Measurements from ENCODE around the gene HBG2.
"Not testable (repeated sequence)": the region's sequence is repeated elsewhere in the genome, so short reads cannot be mapped to it uniquely, and the experiment has no call there.

The HBG2 gene

GRCh38 chr11:5254646-5255413 lies at the start of gene HBG2:
Gene HBG2 (minus strand): TSS chr11:5254781. CDS start chr11:5254728, 53 bp downstream.
- not testable (repeated sequence) for DNase-seq

DNA sequence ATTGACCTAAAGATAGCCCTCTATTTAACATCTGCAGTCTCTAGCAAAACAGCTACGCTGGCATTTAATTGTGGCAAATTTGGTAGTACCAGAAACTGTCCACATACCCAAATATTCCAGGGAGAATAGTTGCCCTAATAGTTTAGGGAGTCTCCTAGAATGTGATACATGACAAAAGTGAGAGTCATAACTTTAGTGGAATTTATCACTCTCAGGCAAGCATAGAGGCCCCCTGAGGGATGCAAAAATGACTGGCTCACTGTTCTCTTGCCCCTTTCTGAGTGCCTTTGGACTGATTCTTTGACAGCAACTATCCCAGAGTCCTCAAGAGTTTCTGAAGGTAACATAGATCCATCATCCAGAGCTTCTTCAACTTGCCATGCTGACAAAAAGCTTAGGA lies 49.5 kb upstream of the HBG2 start:
- DNase-seq, result no peak

DNA sequence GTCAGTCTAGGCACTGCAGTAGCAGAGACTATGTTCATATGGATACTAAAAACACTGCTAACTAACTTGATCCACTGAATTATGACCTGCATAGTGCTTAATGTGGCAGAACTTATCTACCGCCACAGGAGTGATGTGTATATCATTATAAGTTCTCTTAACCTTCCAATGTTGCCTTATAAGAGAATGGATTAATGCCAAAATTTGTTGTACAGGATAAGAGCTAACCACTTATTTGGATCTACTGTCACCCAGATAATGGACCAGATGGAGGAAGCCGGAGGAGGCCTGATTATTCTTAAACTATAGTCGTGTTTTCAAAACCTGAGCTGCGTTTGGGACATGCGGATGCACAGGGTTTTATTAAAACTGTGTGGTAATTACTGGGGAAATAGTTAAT lies 49.0 kb upstream of the HBG2 start:
- no peak for DNase-seq

DNA sequence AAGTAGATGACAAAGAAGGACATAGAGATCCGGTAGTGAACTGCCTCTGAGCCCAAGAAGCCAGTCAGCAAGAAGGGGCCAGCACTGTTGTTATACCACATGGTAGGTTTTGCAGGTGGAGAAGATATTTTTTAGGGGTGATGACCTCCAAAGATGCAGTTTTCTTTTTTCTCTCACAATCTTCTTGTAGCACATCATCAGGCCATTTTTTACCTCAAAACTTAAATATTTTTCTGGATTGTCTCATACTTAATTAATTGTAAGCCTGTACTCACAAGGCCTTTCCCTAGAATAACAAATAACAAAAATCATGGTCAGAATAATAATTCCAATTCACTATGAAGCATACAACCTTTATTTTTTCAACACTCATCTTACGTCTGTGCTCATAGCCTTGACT lies 47.3 kb upstream of the HBG2 start, which contains the start of gene OR51B4:
Gene OR51B4 (minus strand): TSS at position 101 of the 400 bp plus-strand sequence. CDS start 0 bp downstream, at position 101.
- DNase-seq, result no peak

- no peak for DNase-seq
Measured at GRCh38 chr11:5300251-5300650, 45.7 kb upstream of the HBG2 start.

- DNase-seq, result no peak
Measured at GRCh38 chr11:5298451-5298850, 43.9 kb upstream of the HBG2 start.

- no peak for DNase-seq
Measured at GRCh38 chr11:5297721-5298323, 43.2 kb upstream of the HBG2 start.

DNA sequence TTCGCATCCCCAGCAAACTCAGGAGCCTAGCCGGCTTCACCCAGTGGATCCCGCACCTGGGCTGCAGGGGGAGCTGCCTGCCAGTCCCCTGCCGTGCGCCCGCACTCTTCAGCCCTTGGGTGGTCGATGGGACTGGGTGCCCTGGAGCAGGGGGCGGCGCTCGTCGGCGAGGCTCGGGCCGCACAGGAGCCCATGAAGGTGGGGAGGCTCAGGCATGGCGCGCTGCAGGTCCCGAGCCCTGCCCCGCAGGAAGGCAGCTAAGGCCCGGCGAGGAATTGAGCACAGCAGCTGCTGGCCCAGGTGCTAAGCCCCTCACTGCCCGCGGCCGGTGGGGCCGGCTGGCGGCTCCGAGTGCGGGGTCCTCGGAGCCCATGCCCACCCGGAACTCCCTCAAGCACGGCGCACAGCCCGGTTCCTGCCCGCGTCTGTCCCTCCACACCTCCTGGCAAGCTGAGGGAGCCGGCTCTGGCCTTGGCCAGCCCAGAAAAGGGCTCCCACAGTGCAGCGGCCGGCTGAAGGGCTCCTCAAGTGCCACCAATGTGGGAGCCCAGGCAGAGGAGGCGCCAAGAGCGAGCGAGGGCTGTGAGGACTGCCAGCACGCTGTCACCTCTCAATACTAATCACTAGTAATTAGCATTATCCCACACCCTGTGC lies 39.9 kb upstream of the HBG2 start:
- DNase-seq, result not testable (repeated sequence)

DNA sequence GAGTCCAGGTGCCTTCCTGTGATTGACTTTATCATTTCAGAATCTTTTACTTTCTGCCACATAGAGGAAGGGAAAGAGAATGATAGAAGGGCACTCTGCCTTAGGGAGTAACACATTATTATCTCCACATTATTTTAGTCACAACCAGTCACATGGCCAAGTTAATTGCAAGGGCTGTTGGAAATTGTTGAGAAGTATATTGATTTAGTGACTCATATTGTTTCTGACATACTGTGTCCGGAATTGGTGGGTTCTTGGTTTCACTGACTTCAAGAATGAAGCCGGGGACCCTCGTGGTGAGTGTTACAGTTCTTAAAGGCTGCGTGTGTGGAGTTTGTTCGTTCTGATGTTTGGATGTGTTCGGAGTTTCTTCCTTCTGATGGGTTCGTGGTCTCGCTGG lies 38.4 kb upstream of the HBG2 start:
- DNase-seq, result no peak

- DNase-seq, result peak; percentile 1
Measured at GRCh38 chr11:5291207-5291838, 36.7 kb upstream of the HBG2 start.

GRCh38 chr11:5290106-5290505 lies 35.5 kb upstream of the HBG2 start:
- no peak for DNase-seq

DNA sequence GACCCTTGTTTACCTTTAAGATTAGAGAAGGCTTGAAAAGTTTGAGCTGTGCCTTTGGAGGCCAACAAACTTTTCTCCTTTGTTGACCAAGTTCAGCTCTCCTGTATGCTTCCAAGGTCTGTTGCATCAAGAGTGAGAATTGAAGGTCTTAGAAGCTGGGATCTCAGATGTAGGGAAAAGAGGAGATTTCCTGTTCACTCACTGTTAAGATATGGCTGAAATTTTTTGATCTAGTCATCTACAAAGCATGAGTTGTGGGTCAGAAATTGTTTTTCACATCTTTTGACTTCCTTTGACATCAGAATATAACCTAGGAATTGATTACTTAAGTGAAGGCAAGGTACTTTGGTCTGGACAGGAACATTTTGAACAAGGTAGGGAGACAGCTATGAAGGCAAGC lies 35.1 kb upstream of the HBG2 start:
- DNase-seq, result no peak

DNA sequence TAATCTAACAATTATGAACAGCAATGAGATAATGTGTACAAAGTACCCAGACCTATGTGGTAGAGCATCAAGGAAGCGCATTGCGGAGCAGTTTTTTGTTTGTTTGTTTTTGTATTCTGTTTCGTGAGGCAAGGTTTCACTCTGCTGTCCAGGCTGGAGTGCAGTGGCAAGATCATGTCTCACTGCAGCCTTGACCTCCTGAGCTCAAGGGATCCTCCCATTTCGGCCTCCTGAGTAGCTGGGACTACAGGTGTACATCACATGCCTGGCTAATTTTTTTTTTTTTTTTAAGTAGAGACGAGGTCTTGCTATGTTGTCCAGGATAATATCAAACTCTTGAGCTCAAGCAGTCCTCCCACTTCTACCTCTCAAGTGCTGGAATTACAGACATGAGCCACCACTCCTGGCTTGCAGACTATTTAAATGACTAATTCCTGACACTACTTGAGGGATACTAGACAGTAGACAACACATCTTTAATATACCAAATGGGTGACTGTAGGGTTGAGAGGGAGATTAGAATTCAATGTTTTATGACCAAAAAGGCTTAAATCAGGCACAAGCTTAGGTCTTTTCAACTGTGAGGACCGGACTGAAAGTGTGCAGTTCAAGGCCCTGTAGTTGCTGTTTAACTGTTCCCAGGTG lies 34.4 kb upstream of the HBG2 start:
- no peak for DNase-seq

DNA sequence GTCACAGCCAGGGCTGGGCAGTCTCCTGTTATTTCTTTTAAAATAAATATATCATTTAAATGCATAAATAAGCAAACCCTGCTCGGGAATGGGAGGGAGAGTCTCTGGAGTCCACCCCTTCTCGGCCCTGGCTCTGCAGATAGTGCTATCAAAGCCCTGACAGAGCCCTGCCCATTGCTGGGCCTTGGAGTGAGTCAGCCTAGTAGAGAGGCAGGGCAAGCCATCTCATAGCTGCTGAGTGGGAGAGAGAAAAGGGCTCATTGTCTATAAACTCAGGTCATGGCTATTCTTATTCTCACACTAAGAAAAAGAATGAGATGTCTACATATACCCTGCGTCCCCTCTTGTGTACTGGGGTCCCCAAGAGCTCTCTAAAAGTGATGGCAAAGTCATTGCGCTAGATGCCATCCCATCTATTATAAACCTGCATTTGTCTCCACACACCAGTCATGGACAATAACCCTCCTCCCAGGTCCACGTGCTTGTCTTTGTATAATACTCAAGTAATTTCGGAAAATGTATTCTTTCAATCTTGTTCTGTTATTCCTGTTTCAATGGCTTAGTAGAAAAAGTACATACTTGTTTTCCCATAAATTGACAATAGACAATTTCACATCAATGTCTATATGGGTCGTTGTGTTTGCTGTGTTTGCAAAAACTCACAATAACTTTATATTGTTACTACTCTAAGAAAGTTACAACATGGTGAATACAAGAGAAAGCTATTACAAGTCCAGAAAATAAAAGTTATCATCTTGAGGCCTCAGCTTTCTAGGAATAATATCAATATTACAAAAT lies 33.7 kb upstream of the HBG2 start:
- no peak for DNase-seq

DNA sequence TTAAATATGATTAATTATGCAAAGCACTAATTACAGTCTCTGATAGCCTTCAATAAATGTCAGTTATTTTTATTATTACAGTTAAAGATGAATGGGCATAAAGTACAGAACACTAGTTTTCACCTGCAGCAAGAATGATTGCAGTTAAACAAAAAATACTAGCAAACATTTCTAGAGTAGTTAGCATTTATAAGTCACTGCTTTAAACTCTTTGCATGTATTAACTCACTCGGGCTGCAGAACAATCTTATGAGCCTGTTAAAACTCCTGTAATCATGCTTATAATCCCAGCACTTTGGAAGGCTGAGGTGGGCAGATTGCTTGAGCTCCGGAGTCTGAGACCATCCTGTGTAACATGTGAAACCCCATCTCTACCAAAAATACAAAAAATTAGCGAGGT lies 32.3 kb upstream of the HBG2 start:
- DNase-seq, result no peak

DNA sequence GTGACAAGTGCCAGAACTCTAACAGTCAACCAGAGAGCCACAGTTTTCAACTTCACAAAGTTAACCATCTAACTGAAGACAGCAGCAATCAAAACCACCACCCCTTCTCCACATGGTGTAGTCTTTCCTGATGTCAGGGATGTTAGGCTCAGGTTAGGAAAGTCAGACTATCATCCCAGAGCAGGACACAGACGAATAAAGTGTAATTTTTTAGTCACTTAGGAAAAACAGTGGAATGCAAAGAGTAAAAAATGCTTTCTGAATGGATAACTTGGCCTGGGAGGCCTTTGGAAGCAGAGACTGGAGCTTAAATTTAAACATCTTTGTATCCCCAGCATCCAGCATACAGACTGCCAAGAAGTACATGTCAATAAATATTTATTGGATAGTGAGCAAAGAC lies 31.8 kb upstream of the HBG2 start:
- no peak for DNase-seq

DNA sequence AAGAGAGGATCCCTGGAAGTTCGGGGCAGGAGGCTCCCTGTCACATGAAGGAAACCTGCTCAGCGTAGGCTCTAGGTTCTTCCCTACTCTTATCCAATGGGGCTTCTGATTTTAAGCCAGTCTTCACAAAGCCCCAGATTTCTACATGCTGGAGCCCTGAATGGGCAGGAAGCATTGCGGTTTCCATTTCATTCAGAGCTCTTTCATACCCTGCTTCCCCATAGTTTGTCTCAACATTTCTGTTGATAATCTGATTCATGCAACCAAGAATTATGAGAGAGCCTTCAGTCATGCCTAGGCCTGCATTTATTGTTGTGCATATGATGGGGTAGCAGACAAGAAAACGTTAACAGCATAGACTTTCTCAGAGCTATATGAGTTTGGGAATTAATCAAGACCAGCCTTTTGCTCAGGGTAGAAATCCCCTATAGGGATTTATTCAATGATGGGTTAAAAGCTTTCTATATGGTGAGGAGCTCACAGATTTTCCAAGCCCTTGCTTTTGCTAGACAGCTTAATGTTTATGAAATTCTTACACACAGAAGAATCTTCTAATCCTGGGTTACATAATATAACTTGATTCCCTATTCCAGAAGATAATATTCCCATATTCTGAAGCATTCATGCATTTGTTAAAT lies 31.2 kb upstream of the HBG2 start:
- DNase-seq, result no peak

- DNase-seq, result no peak
Measured at GRCh38 chr11:5284637-5285036, 30.1 kb upstream of the HBG2 start.

DNA sequence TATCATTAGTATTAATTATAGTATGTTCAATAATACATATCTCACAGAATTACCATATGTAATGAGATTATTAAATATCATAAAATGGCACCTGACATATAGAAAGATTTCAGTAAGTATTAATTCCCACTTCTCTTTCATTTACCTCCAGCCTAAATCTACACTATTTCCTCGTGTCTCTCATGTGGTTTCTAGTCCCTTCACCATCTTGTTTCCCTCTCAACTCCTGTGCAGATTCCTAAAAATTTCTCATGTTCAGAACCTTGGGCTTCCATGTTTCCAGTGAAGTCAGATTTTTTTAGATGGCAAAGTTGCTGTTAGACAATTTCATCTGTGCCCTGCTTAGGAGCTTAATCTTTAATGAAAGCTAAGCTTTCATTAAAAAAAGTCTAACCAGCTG lies 29.3 kb upstream of the HBG2 start:
- no peak for DNase-seq

DNA sequence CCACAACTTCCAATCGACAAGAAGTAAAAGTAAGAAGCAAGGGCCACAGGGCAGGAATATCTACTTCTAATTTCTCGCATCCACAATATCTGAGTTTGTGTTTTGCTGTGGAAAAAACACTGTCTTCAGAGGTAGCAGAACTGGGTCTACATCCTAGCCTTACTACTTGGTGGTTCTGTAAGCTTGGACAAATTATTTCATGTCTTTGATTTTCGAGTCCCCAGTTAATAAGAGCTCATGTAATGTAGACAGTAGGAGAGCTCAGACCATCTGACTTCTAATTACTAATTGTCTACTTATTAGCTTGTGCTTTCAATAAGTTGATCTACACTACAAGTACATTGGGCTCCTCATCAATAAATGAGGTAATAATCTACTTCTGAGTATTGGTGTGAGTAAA lies 28.5 kb upstream of the HBG2 start:
- DNase-seq, result no peak

- no peak for DNase-seq
Measured at GRCh38 chr11:5282628-5283027, 28.0 kb upstream of the HBG2 start.

GRCh38 chr11:5281596-5281995 lies 27.0 kb upstream of the HBG2 start:
- no peak for DNase-seq
